AG04450 (cell line): ENCODE measurements around the gene DCUN1D1. TPM values are rescaled to one million over a fixed set of nuclear protein-coding genes. Genes with fewer than 3 reads are reported as not detected.
A peak's percentile ranks its signal among the peaks of the same experiment; 100 is the strongest.

Source experiments
- CTCF ChIA-PET: fragments of 300-600, 350-600 bp; formaldehyde crosslinking; extraction: SDS; loops from one replicate; lab custom pipeline; 2022; ENCODE audit warnings: antibody characterized with exemption, inconsistent platforms; lab: Charles Lee
- POLR2A ChIA-PET: fragments of 350-600 bp; formaldehyde crosslinking; extraction: SDS; loops from one replicate; lab custom pipeline; 2021; ENCODE audit warnings: antibody characterized with exemption, inconsistent platforms; lab: Yijun Ruan, JAX
- DNase-seq: peaks from one replicate; pipeline ENCODE4 v3.0.0-alpha.2; 2011; ENCODE audit warnings: low read depth, low spot score
- H3K27ac ChIP-seq: one replicate; pipeline ENCODE4 v1.5.1; 2012; ENCODE audit warnings: low read depth, low read length, control low read depth
- H3K27me3 ChIP-seq: one replicate; pipeline ENCODE4 v1.6.0; 2012; ENCODE audit warnings: low read length; ENCODE audit not compliant: control insufficient read depth, insufficient read depth
- H3K4me3 ChIP-seq: 2 replicates; pipeline ENCODE4 v1.5.1; 2011; ENCODE audit warnings: mild to moderate bottlenecking, low read depth, low read length, control low read depth
- H3K9me3 ChIP-seq: 2 replicates; pipeline ENCODE4 v1.5.1; 2012; ENCODE audit warnings: low read length; ENCODE audit not compliant: control insufficient read depth, insufficient read depth
- CTCF ChIP-seq: IDR thresholded peaks from 2 replicates; pipeline ENCODE4 v1.5.1; 2011; ENCODE audit warnings: low read depth, low read length, control low read depth, inconsistent platforms
- polyA plus RNA-seq: library from polyadenylated mRNA; depleted of rRNA; stranded (reverse); fragments of >200 nt; gene quantifications from 2 replicates; pipeline ENCODE4 v1.2.3, GENCODE V29; 2011

The DCUN1D1 gene
- polyA plus RNA-seq, 1 experiment = 34.8 TPM

- no peak for DNase-seq
- TF ChIP-seq CTCF = no peak
- Histone ChIP-seq H3K27ac (no peak overlapping the region), H3K9me3 (no peaks in the 10 kb centered on the region), H3K27me3 (no peaks in the 10 kb centered on the region), H3K4me3 (no peak overlapping the region)
- ChIA-PET CTCF (no interaction called here), POLR2A (no interaction called here)
Observed at GRCh38 chr3:182911782-182912111, 68.6 kb downstream of the DCUN1D1 start.

GRCh38 chr3:182910936-182911781 lies 69.2 kb downstream of the DCUN1D1 start:
- ChIA-PET CTCF (interaction anchor here (0.6 to 2.3 kb wide), 5 partner anchors 13 to 274 kb away, joined by 3 to 8 read pairs (median 4); no protein-coding TSS in a partner anchor), POLR2A (no interaction called here)
- TF ChIP-seq CTCF = no peak
- no peak for DNase-seq
- Histone ChIP-seq H3K9me3 (no peaks in the 10 kb centered on the region), H3K27me3 (no peaks in the 10 kb centered on the region), H3K27ac (no peak overlapping the region), H3K4me3 (no peak overlapping the region)

GRCh38 chr3:182909318-182910040 lies 70.9 kb downstream of the DCUN1D1 start:
- Histone ChIP-seq H3K27me3 (no peaks in the 10 kb centered on the region), H3K9me3 (no peaks in the 10 kb centered on the region), H3K4me3 (no peak overlapping the region), H3K27ac (no peak overlapping the region)
- CTCF ChIA-PET = interaction anchor here (0.6 to 2.3 kb wide), 15 partner anchors 11 to 480 kb away, joined by 3 to 18 read pairs (median 4); partner anchors contain the start of gene DCUN1D1
- TF ChIP-seq CTCF = peak; percentile 62
- no peak for DNase-seq
- POLR2A ChIA-PET = interaction anchor here (0.7 kb wide), 1 partner anchor 120 kb away, joined by 4 read pairs; no protein-coding TSS in a partner anchor

GRCh38 chr3:182908471-182908870 lies 71.9 kb downstream of the DCUN1D1 start:
- no peaks in the 10 kb centered on the region for H3K27me3 ChIP-seq
- no peak overlapping the region for H3K4me3 ChIP-seq
- POLR2A ChIA-PET = interaction anchor here (0.5 to 0.6 kb wide), 2 partner anchors 60 to 452 kb away, joined by 3 to 7 read pairs; no protein-coding TSS in a partner anchor
- CTCF ChIA-PET = interaction anchor here (0.5 to 2.2 kb wide), 5 partner anchors 12 to 195 kb away, joined by 3 to 18 read pairs (median 3); no protein-coding TSS in a partner anchor
- no peaks in the 10 kb centered on the region for H3K9me3 ChIP-seq
- no peak overlapping the region for H3K27ac ChIP-seq
- DNase-seq = peak; percentile 33
- TF ChIP-seq CTCF = no peak

- H3K9me3 ChIP-seq = no peaks in the 10 kb centered on the region
- H3K27me3 ChIP-seq = no peaks in the 10 kb centered on the region
- CTCF ChIA-PET = interaction anchor here (0.6 kb wide), 1 partner anchor 1204 kb away, joined by 4 read pairs; no protein-coding TSS in a partner anchor
- H3K4me3 ChIP-seq = no peak overlapping the region
- no peak for DNase-seq
- H3K27ac ChIP-seq = no peak overlapping the region
- POLR2A ChIA-PET = no interaction called here
- TF ChIP-seq CTCF = no peak
Observed at GRCh38 chr3:182906036-182906435, 74.3 kb downstream of the DCUN1D1 start.
